GM12875 (cell line): Measurements from ENCODE around the gene SCNN1A.

Experiments
- H3K4me3 ChIP-seq: one replicate; pipeline ENCODE4 v1.5.1; 2011; ENCODE audit warnings: low read depth, low read length, control low read depth
- TF ChIP-seq, protein P1 (sequence below): IDR thresholded peaks from 2 replicates; pipeline ENCODE4 v1.5.1; 2011; ENCODE audit warnings: low read depth, mild to moderate bottlenecking, control low read depth, inconsistent platforms, low read length, moderate library complexity, borderline replicate concordance; ENCODE audit not compliant: insufficient read depth

SCNN1A gene

DNA sequence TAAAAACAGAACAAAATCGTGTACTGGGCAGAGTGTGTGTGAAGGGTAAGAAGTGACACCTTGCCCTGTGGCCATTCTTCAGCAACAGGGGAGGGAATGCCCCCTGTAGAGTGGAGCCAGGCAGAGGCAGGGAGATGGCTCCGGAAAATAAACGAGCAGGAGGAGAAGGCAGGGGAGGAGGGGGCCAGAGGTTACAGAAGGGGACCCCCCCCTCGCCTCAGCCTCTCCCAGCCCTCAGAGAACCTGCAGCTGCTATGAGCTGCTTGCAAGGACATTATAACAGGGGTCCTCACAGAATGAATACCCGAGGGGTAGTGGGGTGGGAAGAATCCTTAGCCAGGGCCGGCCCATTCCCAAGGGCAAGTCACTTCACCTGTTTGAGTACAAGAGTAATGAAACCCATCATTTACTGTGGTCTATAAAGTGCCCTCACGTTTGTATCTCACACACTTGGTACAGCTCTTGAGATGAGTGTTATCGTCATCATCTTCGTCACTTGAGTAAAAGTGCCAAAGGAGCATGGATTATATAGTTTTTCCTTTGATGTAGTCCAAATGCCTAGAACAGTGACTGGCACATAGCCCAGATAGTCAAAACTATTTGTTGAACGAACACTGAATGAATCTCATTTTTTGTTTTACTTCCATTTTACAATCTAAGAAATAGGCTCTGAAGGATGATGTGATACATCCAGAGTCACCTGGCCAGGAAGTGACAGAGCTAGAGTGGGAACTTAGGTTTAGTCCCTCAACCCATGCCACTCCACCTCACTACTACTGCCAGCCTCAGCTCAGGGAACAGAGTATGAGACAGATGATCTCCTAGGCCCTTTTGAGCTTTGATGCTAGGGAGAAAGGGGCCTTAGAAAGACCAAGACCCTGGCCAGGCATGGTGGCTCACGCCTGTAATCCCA is 14.5 kb downstream of the SCNN1A start:
- TF ChIP-seq, protein P1, sequence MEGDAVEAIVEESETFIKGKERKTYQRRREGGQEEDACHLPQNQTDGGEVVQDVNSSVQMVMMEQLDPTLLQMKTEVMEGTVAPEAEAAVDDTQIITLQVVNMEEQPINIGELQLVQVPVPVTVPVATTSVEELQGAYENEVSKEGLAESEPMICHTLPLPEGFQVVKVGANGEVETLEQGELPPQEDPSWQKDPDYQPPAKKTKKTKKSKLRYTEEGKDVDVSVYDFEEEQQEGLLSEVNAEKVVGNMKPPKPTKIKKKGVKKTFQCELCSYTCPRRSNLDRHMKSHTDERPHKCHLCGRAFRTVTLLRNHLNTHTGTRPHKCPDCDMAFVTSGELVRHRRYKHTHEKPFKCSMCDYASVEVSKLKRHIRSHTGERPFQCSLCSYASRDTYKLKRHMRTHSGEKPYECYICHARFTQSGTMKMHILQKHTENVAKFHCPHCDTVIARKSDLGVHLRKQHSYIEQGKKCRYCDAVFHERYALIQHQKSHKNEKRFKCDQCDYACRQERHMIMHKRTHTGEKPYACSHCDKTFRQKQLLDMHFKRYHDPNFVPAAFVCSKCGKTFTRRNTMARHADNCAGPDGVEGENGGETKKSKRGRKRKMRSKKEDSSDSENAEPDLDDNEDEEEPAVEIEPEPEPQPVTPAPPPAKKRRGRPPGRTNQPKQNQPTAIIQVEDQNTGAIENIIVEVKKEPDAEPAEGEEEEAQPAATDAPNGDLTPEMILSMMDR = no peak
- no peak overlapping the region for H3K4me3 ChIP-seq

DNA sequence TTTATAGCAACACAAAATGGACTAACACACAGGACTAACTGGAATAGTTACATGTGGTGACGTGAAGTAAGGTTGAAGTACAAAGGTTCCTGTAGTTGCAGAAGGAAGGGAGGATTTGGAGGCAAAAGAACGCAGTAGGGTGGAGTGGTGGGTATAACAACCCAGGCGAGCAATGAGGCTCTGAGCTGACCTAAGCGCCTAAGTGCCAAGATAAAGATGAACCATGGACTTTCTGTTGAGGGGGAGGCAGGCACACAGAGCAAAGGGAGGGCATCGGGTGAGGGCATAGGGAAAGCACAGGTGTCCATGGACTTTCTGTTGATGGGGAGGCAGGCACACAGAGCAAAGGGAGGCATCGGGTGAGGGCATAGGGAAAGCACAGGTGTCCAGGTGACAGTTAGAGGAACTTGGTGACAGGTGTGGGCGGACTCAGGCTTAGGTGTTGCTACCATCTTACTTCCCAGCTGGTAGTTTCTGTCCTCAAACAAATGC is 15.2 kb downstream of the SCNN1A start:
- H3K4me3 ChIP-seq = no peak overlapping the region
- TF ChIP-seq, protein P1 = no peak

DNA sequence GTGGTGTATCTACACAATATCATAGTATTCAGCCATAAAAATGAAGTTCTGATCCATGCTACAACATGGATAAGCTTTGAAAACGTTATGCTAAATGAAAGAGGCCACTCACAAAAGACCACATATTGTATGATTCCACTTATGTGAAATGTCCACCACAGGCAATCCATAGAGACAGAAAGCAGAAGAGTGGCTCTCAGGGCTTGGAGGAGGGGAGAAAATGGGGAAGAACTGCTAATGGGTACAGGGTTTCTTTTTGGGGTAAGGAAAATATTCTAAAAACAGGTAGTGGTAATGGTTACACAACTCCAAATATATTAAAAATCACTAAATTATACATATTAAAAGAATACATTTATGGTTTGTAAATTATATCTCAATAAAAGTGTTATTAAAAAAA is 16.5 kb downstream of the SCNN1A start:
- TF ChIP-seq, protein P1 = no peak
- no peak overlapping the region for H3K4me3 ChIP-seq

DNA sequence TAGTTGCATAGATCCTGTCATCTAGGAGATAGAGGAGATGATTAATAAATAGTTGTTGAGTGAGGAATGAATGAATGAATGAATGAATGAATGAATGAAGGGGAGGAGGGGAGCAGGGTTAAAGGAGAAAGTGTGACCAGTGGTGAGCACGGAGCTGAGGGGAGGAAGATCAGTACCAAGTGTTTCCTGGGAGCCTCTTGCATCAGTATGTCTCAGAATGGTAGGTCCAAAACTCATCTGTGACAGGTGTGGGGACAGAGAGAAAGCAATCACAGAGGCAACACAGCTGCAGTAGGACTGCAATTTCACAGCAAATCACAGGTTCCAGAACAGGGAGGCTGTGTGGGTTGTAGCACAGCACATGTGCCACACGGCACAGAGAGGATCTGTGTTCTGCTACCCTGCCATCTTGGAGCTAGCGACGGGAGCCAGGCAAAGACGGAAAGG is 19.0 kb downstream of the SCNN1A start:
- TF ChIP-seq, protein P1 = no peak
- no peak overlapping the region for H3K4me3 ChIP-seq

DNA sequence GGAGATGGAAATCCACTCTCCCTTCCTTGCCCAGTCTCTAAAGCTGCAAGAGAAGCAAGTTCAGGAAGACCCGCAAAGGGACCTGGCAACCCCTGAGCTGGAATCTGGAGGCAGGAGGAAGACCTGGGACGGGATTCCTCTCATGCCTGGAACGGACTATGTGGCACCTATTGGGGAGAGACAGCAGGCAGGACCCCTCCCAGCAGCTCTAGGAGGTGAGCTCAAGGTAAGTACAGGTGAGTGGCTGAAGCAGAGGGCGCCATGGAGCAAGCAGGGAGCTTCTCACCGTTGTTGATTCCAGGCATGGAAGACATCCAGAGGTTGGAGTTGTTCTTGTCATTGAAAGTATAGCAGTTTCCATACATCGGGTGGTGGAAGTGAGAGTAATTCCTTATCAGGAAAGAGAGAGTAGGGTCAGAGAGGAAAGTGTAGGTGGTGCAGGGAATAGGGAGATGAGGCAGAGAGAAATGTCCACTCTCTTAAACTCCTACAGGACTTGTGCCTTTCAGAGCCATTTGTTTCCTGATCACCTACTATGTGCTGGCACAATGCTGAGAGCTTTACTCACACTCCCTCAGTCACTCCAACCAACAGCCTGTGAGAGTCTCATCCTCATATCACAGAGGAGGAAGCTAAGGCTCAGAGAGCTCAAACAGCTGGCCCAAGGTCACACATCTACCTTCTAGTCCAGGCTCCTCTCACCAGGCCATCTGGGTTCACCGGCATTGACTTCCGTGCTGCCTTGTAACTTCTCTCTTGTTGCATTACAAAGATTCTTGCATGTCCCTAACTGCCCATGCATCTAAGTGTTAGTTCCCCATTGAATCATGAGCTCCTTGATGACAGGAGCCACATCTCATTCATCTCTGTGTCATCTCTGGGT is 19.6 kb downstream of the SCNN1A start:
- no peak overlapping the region for H3K4me3 ChIP-seq
- TF ChIP-seq, protein P1 = no peak

DNA sequence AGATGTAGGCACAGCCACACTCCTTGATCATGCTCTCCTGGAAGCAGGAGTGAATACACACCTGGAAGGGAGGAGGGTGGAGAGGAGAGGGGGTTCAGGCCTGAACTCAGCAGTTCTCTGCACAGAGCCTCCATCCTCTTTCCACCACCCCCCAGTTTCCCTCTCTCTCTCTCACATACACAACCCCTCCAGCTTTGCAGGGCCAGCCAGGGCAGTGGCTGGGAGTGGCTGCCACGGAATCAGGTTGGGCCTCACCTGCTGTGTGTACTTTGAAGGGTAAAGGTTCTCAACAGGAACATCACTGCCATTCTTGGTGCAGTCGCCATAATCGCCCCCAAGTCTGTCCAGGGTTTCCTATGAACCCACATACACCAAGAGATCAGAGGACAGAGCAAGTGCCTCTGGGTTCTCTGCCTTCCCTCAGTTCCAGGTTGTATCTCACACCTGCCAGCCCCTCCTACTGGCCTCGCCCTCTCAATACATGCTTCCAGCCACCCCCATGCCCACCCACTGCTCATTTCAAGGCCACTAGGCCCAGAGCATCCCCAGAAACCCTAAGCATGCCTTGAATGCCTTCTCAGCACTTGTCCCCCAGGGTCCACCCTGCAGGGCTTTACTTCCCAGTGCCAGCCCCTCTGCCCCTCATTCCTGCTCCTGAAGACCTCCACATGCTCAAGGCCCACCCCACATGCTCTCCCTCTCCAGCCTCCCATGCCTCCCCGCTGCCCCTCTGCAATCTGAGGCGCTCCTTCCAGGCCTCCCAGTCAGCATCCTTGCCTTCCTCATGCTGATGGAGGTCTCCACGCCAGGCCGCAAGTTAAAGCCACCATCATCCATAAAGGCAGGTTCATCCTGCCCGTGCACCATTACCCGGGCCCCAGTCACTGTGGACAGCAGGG is 20.6 kb downstream of the SCNN1A start:
- TF ChIP-seq, protein P1 = no peak

More for the DNA sequence above, 20.6 kb downstream of the SCNN1A start:
- no peak overlapping the region for H3K4me3 ChIP-seq
